ENCODE measurements around the gene AMMECR1.

The AMMECR1 gene

DNA sequence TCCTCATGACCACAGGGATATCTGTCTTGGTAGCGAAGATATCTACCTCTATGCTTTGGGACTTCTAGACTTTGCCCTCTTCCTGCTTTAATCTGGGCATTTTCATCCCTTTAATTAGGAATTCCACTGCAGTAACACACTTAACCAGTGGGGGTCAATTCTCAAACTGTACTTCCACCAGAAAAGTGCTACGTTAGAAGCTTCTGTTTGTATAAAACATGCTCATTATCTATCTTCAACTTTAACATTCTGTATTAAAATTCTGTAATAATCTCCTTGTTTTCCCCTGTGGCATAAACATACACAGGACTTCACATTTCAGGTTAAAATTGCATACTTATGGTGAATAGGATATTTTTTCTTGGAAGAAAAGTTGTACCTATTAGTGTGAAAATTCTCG is 105.6 kb downstream of the AMMECR1 start:
- ChIA-PET POLR2A (no interaction called here), CTCF (interaction anchor here (0.7 kb wide), 1 partner anchor 48 kb away, joined by 3 read pairs; no protein-coding TSS in a partner anchor)
- peak; percentile 39 for DNase-seq (ENCODE audit: extremely low spot score)
- no peak for TF ChIP-seq ELF4 (IDR thresholded peaks at IDR 0.05)
- TF ChIP-seq FOXM1 (IDR thresholded peaks at IDR 0.05; ENCODE audit: borderline replicate concordance) = no peak
- TF ChIP-seq ZNF384 (IDR thresholded peaks at IDR 0.05) = no peak
- TF ChIP-seq FOXK2 (IDR thresholded peaks at IDR 0.05) = no peak
- no peak for TF ChIP-seq CTBP1 (IDR thresholded peaks at IDR 0.05; ENCODE audit: borderline replicate concordance)
- TF ChIP-seq SUZ12 (IDR thresholded peaks at IDR 0.05) = no peak

DNA sequence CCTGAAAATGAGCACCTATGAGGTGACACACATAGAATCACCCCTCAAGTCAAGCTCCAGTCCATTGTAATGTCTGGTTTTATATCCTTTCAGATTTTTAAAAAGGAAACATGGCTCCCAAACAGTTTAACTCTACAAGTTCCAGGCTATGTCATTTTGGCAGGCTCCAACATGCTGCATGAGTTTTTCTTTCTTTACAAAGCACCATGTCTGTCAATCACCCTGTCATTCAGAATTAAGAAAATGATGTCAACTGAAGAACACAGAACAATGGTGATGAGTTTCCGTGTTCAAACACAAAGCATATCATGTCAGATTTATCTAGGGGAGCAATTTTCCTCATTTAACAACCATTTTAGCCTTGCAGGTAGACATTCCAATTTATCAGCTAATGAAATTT is 106.5 kb downstream of the AMMECR1 start:
- DNase-seq (ENCODE audit: extremely low spot score) = no peak
- POLR2A ChIA-PET = no interaction called here
- TF ChIP-seq, protein P1, sequence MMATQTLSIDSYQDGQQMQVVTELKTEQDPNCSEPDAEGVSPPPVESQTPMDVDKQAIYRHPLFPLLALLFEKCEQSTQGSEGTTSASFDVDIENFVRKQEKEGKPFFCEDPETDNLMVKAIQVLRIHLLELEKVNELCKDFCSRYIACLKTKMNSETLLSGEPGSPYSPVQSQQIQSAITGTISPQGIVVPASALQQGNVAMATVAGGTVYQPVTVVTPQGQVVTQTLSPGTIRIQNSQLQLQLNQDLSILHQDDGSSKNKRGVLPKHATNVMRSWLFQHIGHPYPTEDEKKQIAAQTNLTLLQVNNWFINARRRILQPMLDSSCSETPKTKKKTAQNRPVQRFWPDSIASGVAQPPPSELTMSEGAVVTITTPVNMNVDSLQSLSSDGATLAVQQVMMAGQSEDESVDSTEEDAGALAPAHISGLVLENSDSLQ (IDR thresholded peaks at IDR 0.05) = peak; percentile 14; the same call in 1 of the 2 replicates
- TF ChIP-seq FOXK2 (IDR thresholded peaks at IDR 0.05) = no peak
- CTCF ChIA-PET = interaction anchor here (1.8 kb wide), 1 partner anchor 43 kb away, joined by 5 read pairs; no protein-coding TSS in a partner anchor

DNA sequence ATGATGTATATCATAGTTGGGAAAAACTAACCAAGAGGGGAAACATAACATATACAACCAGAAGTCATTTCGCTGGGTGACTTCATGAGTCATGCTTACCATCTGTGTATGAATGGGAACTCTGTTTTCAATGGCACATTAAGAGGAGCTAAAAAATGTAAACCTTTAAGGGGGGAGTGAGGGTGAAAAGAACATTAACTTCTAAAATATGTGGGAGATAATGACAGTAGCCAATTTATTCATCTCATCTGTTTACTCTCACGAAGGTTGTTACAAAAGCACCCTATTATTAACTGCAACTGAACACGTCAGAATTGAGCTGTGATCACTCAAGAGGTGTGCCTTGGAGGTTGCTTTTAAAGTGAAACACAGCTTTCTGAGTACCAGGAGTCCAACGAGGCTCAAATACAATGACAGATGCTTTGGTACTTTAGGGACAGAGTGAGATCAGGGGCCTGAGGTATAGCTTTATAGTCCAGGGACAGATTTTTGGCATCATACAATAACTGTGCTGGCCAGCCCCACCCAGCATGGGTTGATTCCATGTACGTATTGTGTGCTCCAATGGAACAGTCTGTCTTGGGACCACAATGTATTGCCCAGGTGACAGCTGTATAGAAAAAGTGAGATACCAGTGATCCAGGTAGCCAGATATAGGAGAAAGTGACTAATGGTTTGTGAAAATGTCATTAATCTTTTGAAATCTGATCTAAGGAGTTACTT is 107.3 kb downstream of the AMMECR1 start:
- CTCF ChIA-PET = interaction anchor here (0.5 to 1.8 kb wide), 4 partner anchors 12 to 64 kb away, joined by 3 to 5 read pairs (median 3); no protein-coding TSS in a partner anchor
- POLR2A ChIA-PET = interaction anchor here (1.0 to 1.2 kb wide), 2 partner anchors 9 to 107 kb away, joined by 3 to 4 read pairs; partner anchors contain the start of gene AMMECR1
- TF ChIP-seq L3MBTL2 (conservative IDR thresholded peaks at IDR 0.05) (no peak), FOXA1 (IDR thresholded peaks at IDR 0.05) (no peak), HDGF (IDR thresholded peaks at IDR 0.05; ENCODE audit: borderline replicate concordance) (no peak), LEF1 (IDR thresholded peaks at IDR 0.05; ENCODE audit: borderline replicate concordance) (no peak), BHLHE40 (IDR thresholded peaks at IDR 0.05; ENCODE audit: borderline replicate concordance) (no peak), SUZ12 (IDR thresholded peaks at IDR 0.05) (no peak), ARNT (IDR thresholded peaks at IDR 0.05) (no peak), NFRKB (IDR thresholded peaks at IDR 0.05) (no peak), SP1 (IDR thresholded peaks at IDR 0.05) (no peak), CTBP1 (IDR thresholded peaks at IDR 0.05; ENCODE audit: borderline replicate concordance) (no peak), ZNF384 (IDR thresholded peaks at IDR 0.05) (no peak), TARDBP (IDR thresholded peaks at IDR 0.05) (no peak), ELF4 (IDR thresholded peaks at IDR 0.05) (no peak), FOXM1 (IDR thresholded peaks at IDR 0.05; ENCODE audit: borderline replicate concordance) (no peak)
- TF ChIP-seq, protein P1 (IDR thresholded peaks at IDR 0.05) = no peak
- no peak for DNase-seq (ENCODE audit: extremely low spot score)

DNA sequence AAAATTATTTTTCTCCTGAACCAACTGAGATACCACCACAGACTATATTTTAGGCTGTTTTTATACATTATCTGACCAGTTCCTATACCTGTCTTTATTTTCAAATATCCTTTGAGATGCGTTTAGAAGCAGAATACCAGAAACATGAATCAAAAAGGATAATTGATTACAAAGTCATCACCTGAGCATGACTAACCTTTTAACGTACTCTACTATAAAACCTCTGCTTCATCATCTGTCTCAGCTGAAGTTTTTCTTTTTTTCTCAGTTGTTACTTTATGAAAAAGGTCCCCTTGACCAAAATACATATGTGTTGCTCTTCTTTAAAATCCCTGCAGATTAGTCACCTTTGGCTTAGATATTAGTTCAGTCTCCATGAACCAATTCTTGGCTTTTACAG is 109.8 kb downstream of the AMMECR1 start:
- DNase-seq (ENCODE audit: extremely low spot score) = no peak
- TF ChIP-seq SP1 (IDR thresholded peaks at IDR 0.05) (no peak), BHLHE40 (IDR thresholded peaks at IDR 0.05; ENCODE audit: borderline replicate concordance) (no peak), L3MBTL2 (conservative IDR thresholded peaks at IDR 0.05) (no peak), ZNF384 (IDR thresholded peaks at IDR 0.05) (no peak), FOXK2 (IDR thresholded peaks at IDR 0.05) (no peak), HDGF (IDR thresholded peaks at IDR 0.05; ENCODE audit: borderline replicate concordance) (no peak), SUZ12 (IDR thresholded peaks at IDR 0.05) (no peak), TARDBP (IDR thresholded peaks at IDR 0.05) (no peak), NFRKB (IDR thresholded peaks at IDR 0.05) (no peak), LEF1 (IDR thresholded peaks at IDR 0.05; ENCODE audit: borderline replicate concordance) (no peak), CTBP1 (IDR thresholded peaks at IDR 0.05; ENCODE audit: borderline replicate concordance) (no peak), ELF4 (IDR thresholded peaks at IDR 0.05) (no peak), FOXA1 (IDR thresholded peaks at IDR 0.05) (no peak)
- TF ChIP-seq, protein P1 (IDR thresholded peaks at IDR 0.05) = no peak
- CTCF ChIA-PET = no interaction called here
- POLR2A ChIA-PET = no interaction called here

DNA sequence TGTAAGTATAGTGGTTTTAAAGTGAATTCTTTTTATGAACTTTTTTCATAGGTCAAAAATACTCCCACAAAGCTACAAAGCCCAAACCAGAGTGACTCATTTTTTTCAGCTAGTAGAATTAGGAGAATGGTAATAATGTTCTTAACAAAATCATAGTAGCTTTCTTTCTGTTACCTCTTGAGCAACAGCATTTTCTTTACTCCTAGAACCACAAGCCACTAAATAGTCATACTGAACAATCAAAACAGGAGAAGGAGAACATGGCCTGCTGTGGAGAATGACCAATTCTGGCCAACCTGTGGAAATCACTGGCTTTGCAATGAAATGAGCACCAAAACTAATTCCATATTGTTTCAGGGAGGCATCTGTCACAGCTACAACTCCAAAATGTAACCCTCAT is 112.9 kb downstream of the AMMECR1 start:
- no peak for DNase-seq (ENCODE audit: extremely low spot score)
- no peak for TF ChIP-seq ZNF384 (IDR thresholded peaks at IDR 0.05)
- TF ChIP-seq FOXK2 (IDR thresholded peaks at IDR 0.05) = no peak
- TF ChIP-seq TARDBP (IDR thresholded peaks at IDR 0.05) = no peak
- TF ChIP-seq SP1 (IDR thresholded peaks at IDR 0.05) = no peak
- TF ChIP-seq HDGF (IDR thresholded peaks at IDR 0.05; ENCODE audit: borderline replicate concordance) = no peak
- TF ChIP-seq L3MBTL2 (conservative IDR thresholded peaks at IDR 0.05) = no peak
- no peak for TF ChIP-seq CTBP1 (IDR thresholded peaks at IDR 0.05; ENCODE audit: borderline replicate concordance)
- TF ChIP-seq ELF4 (IDR thresholded peaks at IDR 0.05) = no peak
- TF ChIP-seq LEF1 (IDR thresholded peaks at IDR 0.05; ENCODE audit: borderline replicate concordance) = no peak
- no peak for TF ChIP-seq BHLHE40 (IDR thresholded peaks at IDR 0.05; ENCODE audit: borderline replicate concordance)
- TF ChIP-seq, protein P1 (IDR thresholded peaks at IDR 0.05) = no peak
- no peak for TF ChIP-seq FOXA1 (IDR thresholded peaks at IDR 0.05)
- TF ChIP-seq ARNT (IDR thresholded peaks at IDR 0.05) = no peak
- no peak for TF ChIP-seq FOXM1 (IDR thresholded peaks at IDR 0.05; ENCODE audit: borderline replicate concordance)
- no peak for TF ChIP-seq SUZ12 (IDR thresholded peaks at IDR 0.05)
- TF ChIP-seq NFRKB (IDR thresholded peaks at IDR 0.05) = no peak
- POLR2A ChIA-PET = no interaction called here
- CTCF ChIA-PET = no interaction called here
